Esophagus muscularis mucosa (tissue), 4 donors: Measurements from ENCODE around the gene CENPB. TPM values are rescaled to one million over a fixed set of nuclear protein-coding genes. Genes with fewer than 3 reads are reported as not detected.

Source experiments
- DNase-seq: peaks from one replicate; pipeline ENCODE4 v3.0.0-alpha.2; 2017; ENCODE audit errors: extremely low spot score
- H3K27ac ChIP-seq, 4 donors: fragments of 200-600 bp; sonication (generic); replicated peaks in 1 of 4; 1 replicate in 3 of 4; 2 replicates in 1 of 4; pipeline ENCODE4 v1.5.1; 2016 to 2019; ENCODE audit warnings: mild to moderate bottlenecking in 1 of 4
- H3K27me3 ChIP-seq, 4 donors: fragments of 200-600 bp; sonication (generic); one replicate each; pipeline versions ENCODE4 v1.5.1 to v1.6.0; 2016 to 2019
- H3K36me3 ChIP-seq, 4 donors: fragments of 200-600 bp; sonication (generic); one replicate each; pipeline ENCODE4 v1.5.1; 2016 to 2019
- H3K4me1 ChIP-seq, 4 donors: fragments of 200-600 bp; sonication (generic); one replicate each; pipeline ENCODE4 v1.5.1; 2016 to 2019
- H3K4me3 ChIP-seq, 4 donors: fragments of 200-600 bp; sonication (generic); 1 replicate in 2 of 4; 2 replicates in 2 of 4; pipeline ENCODE4 v1.5.1; 2016 to 2019; ENCODE audit warnings: mild to moderate bottlenecking in 4 of 4, moderate library complexity in 1 of 4
- H3K9me3 ChIP-seq, 4 donors: fragments of 200-600 bp; sonication (generic); 1 replicate in 3 of 4; 2 replicates in 1 of 4; pipeline ENCODE4 v1.5.1; 2016 to 2019
- EP300 ChIP-seq: sonication (generic); formaldehyde crosslinking; IDR thresholded peaks from one replicate; pipeline ENCODE4 v1.6.1; 2017; ENCODE audit warnings: antibody characterized with exemption
- POLR2A ChIP-seq: fragments of 450-650 bp; IDR thresholded peaks from one replicate; pipeline ENCODE4 v1.6.1; 2017; ENCODE audit warnings: antibody characterized with exemption, moderate library complexity, mild to moderate bottlenecking, low read depth
- POLR2AphosphoS5 ChIP-seq, 2 donors: sonication (generic); formaldehyde crosslinking; IDR thresholded peaks; one replicate each; pipeline ENCODE4 v1.6.1; 2017; ENCODE audit warnings: antibody characterized with exemption in 2 of 2
- WGBS: methylation state at CpG from one replicate; pipeline ENCODE4 v1.1.5; 2018; 5-methylcytosine and 5-hydroxymethylcytosine counted together
- intact Hi-C: fragments of 100-400 bp; cut with DNase I; formaldehyde crosslinking; loops from one replicate; pipeline ENCODE4 v1.15.1; 2023
- total RNA-seq, 4 donors: library from RNA; depleted of rRNA; stranded (reverse); fragments of >200 nt; gene quantifications; one replicate each; pipeline versions ENCODE4 v1.1.0 to v1.2.1, GENCODE V29; 2016
- TF ChIP-seq, protein P1 (sequence below), 3 experiments: fragments of 200-600 bp in 2 of 3; fragments of 450-650 bp in 1 of 3; sonication (generic) in 2 of 3; IDR thresholded peaks; one replicate each; pipeline ENCODE4 v1.5.1; 2017 to 2019; ENCODE audit warnings: antibody characterized with exemption in 3 of 3, mild to moderate bottlenecking in 2 of 3, moderate library complexity in 1 of 3

The CENPB gene
- total RNA-seq, 4 donors from 2014 or later, result 131 to 225 (median 199) TPM

DNA sequence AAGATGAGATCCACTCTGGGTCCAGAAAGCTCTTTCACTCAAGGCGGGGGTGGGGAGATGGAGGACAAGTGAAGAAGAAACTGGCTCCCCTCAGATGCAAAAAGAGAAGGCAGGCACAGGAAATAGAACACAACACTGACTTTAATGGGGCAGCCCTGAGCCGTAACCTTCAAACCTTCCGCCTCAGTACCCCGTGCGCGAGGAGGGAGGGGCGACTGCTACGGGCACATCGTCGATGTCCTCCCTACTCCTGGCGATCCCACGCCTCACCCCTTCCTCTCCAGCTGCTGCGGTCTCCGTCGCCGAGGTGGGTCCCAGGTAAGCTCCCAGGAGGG, 9.2 kb downstream of the CENPB start:
- intact Hi-C loops, result no loop called here

GRCh38 chr20:3775457-3776108, 11.0 kb downstream of the CENPB start:
- TF ChIP-seq POLR2AphosphoS5 (IDR thresholded peaks at IDR 0.05), result no peak
- no peak for TF ChIP-seq EP300
- no peak for TF ChIP-seq POLR2A
- TF ChIP-seq, protein P1, sequence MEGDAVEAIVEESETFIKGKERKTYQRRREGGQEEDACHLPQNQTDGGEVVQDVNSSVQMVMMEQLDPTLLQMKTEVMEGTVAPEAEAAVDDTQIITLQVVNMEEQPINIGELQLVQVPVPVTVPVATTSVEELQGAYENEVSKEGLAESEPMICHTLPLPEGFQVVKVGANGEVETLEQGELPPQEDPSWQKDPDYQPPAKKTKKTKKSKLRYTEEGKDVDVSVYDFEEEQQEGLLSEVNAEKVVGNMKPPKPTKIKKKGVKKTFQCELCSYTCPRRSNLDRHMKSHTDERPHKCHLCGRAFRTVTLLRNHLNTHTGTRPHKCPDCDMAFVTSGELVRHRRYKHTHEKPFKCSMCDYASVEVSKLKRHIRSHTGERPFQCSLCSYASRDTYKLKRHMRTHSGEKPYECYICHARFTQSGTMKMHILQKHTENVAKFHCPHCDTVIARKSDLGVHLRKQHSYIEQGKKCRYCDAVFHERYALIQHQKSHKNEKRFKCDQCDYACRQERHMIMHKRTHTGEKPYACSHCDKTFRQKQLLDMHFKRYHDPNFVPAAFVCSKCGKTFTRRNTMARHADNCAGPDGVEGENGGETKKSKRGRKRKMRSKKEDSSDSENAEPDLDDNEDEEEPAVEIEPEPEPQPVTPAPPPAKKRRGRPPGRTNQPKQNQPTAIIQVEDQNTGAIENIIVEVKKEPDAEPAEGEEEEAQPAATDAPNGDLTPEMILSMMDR (IDR thresholded peaks at IDR 0.05), result no peak
- H3K27ac ChIP-seq, result no peak overlapping the region
- H3K4me1 ChIP-seq, result peaks cover 13 to 27% (median 22%) of the 10 kb centered on the region in 4 donors
- H3K4me3 ChIP-seq, result no peak overlapping the region
- no peaks in the 10 kb centered on the region for H3K27me3 ChIP-seq
- DNase-seq, result no peak
- WGBS, result 90% methylated on average over 3 of the region's 4 CpGs
- H3K9me3 ChIP-seq, result no peaks in the 10 kb centered on the region
- H3K36me3 ChIP-seq, result no peaks in the 10 kb centered on the region
- intact Hi-C loops, result no loop called here

More for the DNA sequence above, 9.2 kb downstream of the CENPB start:
- H3K27ac ChIP-seq, result peak overlapping the region in 3 of 4 donors; percentile 36 to 49 (median 39)
- peaks cover 22 to 40% (median 33%) of the 10 kb centered on the region in 4 donors for H3K4me1 ChIP-seq
- TF ChIP-seq POLR2AphosphoS5 (IDR thresholded peaks at IDR 0.05), result no peak
- TF ChIP-seq, protein P1 (IDR thresholded peaks at IDR 0.05), result no peak
- no peak for TF ChIP-seq POLR2A
- no peak for TF ChIP-seq EP300
- H3K4me3 ChIP-seq, result peak overlapping the region; percentile 55 to 66 (median 59)
- H3K27me3 ChIP-seq, result no peaks in the 10 kb centered on the region
- 25% methylated on average over 10 of the region's 16 CpGs for WGBS
- H3K9me3 ChIP-seq, result no peaks in the 10 kb centered on the region
- no peak for DNase-seq
- H3K36me3 ChIP-seq, result peaks cover 0 to under 1% (median 0%) of the 10 kb centered on the region in 4 donors

DNA sequence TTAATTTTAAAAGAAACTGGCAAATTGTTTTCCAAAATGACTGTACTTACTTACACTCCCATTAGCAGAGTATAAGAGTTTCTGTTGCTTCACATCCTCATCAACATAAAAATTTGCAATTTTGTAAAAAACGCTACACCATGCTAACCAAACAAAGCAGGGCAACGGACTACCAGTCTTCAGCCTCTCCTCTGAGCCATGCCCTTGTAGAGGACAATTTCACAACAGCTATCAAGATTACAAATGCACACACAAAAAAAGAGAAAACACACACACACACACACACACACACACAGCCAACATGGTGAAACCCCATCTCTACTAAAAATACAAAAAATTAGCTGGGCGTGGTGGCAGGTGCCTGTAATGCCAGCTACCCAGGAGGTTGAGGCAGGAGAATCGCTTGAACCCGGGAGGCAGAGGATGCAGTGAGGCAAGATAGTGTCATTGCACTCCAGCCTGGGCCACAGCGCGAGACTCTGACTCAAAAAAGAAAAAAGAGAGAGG, 14.9 kb downstream of the CENPB start:
- no peaks in the 10 kb centered on the region for H3K27me3 ChIP-seq
- 81% methylated on average over 7 of the region's 7 CpGs for WGBS
- TF ChIP-seq, protein P1 (IDR thresholded peaks at IDR 0.05), result no peak
- TF ChIP-seq POLR2A (no peak), POLR2AphosphoS5 (IDR thresholded peaks at IDR 0.05) (no peak), EP300 (no peak)
- intact Hi-C loops, result loop anchor here (5.0 kb wide), 1 partner anchor 94 kb away; no protein-coding TSS in a partner anchor
- H3K4me1 ChIP-seq, result peaks cover 22 to 29% (median 25%) of the 10 kb centered on the region in 4 donors
- H3K36me3 ChIP-seq, result no peaks in the 10 kb centered on the region
- no peak overlapping the region for H3K4me3 ChIP-seq
- H3K27ac ChIP-seq, result no peak overlapping the region
- no peak for DNase-seq
- no peaks in the 10 kb centered on the region for H3K9me3 ChIP-seq

GRCh38 chr20:3768342-3769130, 18.0 kb downstream of the CENPB start:
- intact Hi-C loops, result no loop called here
- TF ChIP-seq, protein P1 (IDR thresholded peaks at IDR 0.05), result peak; percentile 48 to 59 (median 56)
- TF ChIP-seq POLR2AphosphoS5 (IDR thresholded peaks at IDR 0.05) (peak; percentile 60 to 70), POLR2A (no peak)
- no peaks in the 10 kb centered on the region for H3K36me3 ChIP-seq
- H3K9me3 ChIP-seq, result no peaks in the 10 kb centered on the region
- peak overlapping the region; percentile 91 to 97 (median 93) for H3K27ac ChIP-seq
- no peak for DNase-seq
- H3K4me1 ChIP-seq, result peaks cover 28 to 59% (median 56%) of the 10 kb centered on the region in 4 donors
- H3K4me3 ChIP-seq, result peak overlapping the region; percentile 68 to 83 (median 70)
- WGBS, result 3% methylated on average over 13 of the region's 51 CpGs
- H3K27me3 ChIP-seq, result no peaks in the 10 kb centered on the region
